ENCODE results near the gene RBP3. TPM values are rescaled to one million over a fixed set of nuclear protein-coding genes. Genes with fewer than 3 reads are reported as not detected.

The RBP3 gene
- total RNA-seq, 1 donor from 2014 or later: not detected

- Mint-ChIP-seq H3K36me3 (ENCODE audit: low read depth) (no peaks in the 10 kb centered on the region), H3K4me3 (no peak overlapping the region), H3K4me1 (no peaks in the 10 kb centered on the region), H3K27me3 (peaks cover 25% of the 10 kb centered on the region), H3K27ac (no peak overlapping the region), H3K9me3 (no peaks in the 10 kb centered on the region)
- no peak for TF ChIP-seq CTCF (IDR thresholded peaks at IDR 0.05)
- DNase-seq: no peak
- intact Hi-C loops (cut with micrococcal nuclease): no loop called here
- ChIA-PET CTCF (no interaction called here), POLR2A (no interaction called here)
- ATAC-seq (ENCODE audit: low read depth): no peak
Measured at GRCh38 chr10:47401210-47401609, 53.0 kb downstream of the RBP3 start.

GRCh38 chr10:47401874-47402640, 53.9 kb downstream of the RBP3 start:
- no peak for TF ChIP-seq CTCF (IDR thresholded peaks at IDR 0.05)

GRCh38 chr10:47402641-47403301, 54.6 kb downstream of the RBP3 start:
- Mint-ChIP-seq H3K27me3 (peaks cover 16% of the 10 kb centered on the region), H3K4me1 (no peaks in the 10 kb centered on the region), H3K9me3 (no peaks in the 10 kb centered on the region), H3K4me3 (no peak overlapping the region), H3K27ac (no peak overlapping the region), H3K36me3 (ENCODE audit: low read depth) (no peaks in the 10 kb centered on the region)
- CTCF ChIA-PET: no interaction called here
- DNase-seq: no peak
- POLR2A ChIA-PET: no interaction called here
- TF ChIP-seq CTCF (IDR thresholded peaks at IDR 0.05): no peak
- intact Hi-C loops (cut with micrococcal nuclease): no loop called here
- no peak for ATAC-seq (ENCODE audit: low read depth)

More at GRCh38 chr10:47401874-47402640, 53.9 kb downstream of the RBP3 start:
- ChIA-PET POLR2A (no interaction called here), CTCF (no interaction called here)
- intact Hi-C loops (cut with micrococcal nuclease): no loop called here
- Mint-ChIP-seq H3K36me3 (ENCODE audit: low read depth) (no peaks in the 10 kb centered on the region), H3K9me3 (no peaks in the 10 kb centered on the region), H3K27me3 (peaks cover 16% of the 10 kb centered on the region), H3K4me1 (no peaks in the 10 kb centered on the region), H3K27ac (no peak overlapping the region), H3K4me3 (no peak overlapping the region)
- no peak for ATAC-seq (ENCODE audit: low read depth)
- no peak for DNase-seq

GRCh38 chr10:47403446-47404318, 55.5 kb downstream of the RBP3 start:
- Mint-ChIP-seq H3K36me3 (ENCODE audit: low read depth) (no peaks in the 10 kb centered on the region), H3K27ac (no peak overlapping the region), H3K4me3 (no peak overlapping the region), H3K9me3 (no peaks in the 10 kb centered on the region), H3K4me1 (no peaks in the 10 kb centered on the region), H3K27me3 (peaks cover 11% of the 10 kb centered on the region)
- no peak for TF ChIP-seq CTCF (IDR thresholded peaks at IDR 0.05)
- no peak for DNase-seq
- ChIA-PET POLR2A (no interaction called here), CTCF (no interaction called here)
- intact Hi-C loops (cut with micrococcal nuclease): no loop called here
- ATAC-seq (ENCODE audit: low read depth): no peak

- intact Hi-C loops (cut with micrococcal nuclease): no loop called here
- no peaks in the 10 kb centered on the region for H3K4me1 Mint-ChIP-seq
- no peaks in the 10 kb centered on the region for H3K9me3 Mint-ChIP-seq
- TF ChIP-seq CTCF (IDR thresholded peaks at IDR 0.05): no peak
- H3K36me3 Mint-ChIP-seq (ENCODE audit: low read depth): no peaks in the 10 kb centered on the region
- no peak for ATAC-seq (ENCODE audit: low read depth)
- no peak overlapping the region for H3K27ac Mint-ChIP-seq
- POLR2A ChIA-PET: no interaction called here
- no peak overlapping the region for H3K4me3 Mint-ChIP-seq
- CTCF ChIA-PET: no interaction called here
- H3K27me3 Mint-ChIP-seq: peaks cover 10% of the 10 kb centered on the region
- no peak for DNase-seq
Measured at GRCh38 chr10:47404446-47404845, 56.3 kb downstream of the RBP3 start.
